GM12892 (cell line): ENCODE data around the gene CYP17A1.

ENCODE experiments used
- POLR2A ChIP-seq: IDR thresholded peaks from 2 replicates; pipeline ENCODE4 v1.6.1; 2011; ENCODE audit warnings: low read depth, low read length, control low read depth
- POLR2AphosphoS5 ChIP-seq: IDR thresholded peaks from 2 replicates; pipeline ENCODE4 v1.6.1; 2011; ENCODE audit warnings: low read depth, low read length, control low read depth
- TAF1 ChIP-seq: IDR thresholded peaks from 2 replicates; pipeline ENCODE4 v1.6.1; 2011; ENCODE audit warnings: low read depth, mild to moderate bottlenecking, control low read depth, low read length, borderline replicate concordance

DNA sequence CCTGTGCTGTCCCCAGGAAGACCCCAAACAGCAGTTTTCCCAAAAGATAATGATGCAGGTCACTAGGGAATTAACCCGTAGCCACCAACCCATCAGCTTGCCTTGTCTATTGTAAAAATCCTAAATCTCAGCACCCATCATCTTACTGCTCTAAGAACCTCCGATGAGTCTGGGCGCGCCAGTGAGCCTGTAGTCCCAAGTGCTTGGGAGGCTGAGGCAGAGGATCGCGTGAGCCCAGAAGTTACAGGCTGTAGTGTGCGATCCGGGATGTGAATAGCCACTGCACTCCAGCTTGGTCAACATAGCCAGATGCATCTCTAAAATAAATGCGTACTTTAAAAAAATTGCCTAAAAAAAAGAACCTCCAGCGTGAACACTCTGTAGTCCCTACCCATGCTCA is 33.0 kb upstream of the CYP17A1 start:
- TF ChIP-seq POLR2AphosphoS5 (no peak), POLR2A (no peak), TAF1 (no peak)
